Measurements from ENCODE around the gene KAT6B.

GRCh38 chr10:74896788-74897527 lies 70.6 kb downstream of the KAT6B start:
- TF ChIP-seq, protein P1, sequence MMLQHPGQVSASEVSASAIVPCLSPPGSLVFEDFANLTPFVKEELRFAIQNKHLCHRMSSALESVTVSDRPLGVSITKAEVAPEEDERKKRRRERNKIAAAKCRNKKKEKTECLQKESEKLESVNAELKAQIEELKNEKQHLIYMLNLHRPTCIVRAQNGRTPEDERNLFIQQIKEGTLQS (IDR thresholded peaks at IDR 0.05; ENCODE audit: insufficient read depth, low read depth, low read length) = no peak
- TF ChIP-seq, protein P2, sequence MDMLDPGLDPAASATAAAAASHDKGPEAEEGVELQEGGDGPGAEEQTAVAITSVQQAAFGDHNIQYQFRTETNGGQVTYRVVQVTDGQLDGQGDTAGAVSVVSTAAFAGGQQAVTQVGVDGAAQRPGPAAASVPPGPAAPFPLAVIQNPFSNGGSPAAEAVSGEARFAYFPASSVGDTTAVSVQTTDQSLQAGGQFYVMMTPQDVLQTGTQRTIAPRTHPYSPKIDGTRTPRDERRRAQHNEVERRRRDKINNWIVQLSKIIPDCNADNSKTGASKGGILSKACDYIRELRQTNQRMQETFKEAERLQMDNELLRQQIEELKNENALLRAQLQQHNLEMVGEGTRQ (IDR thresholded peaks at IDR 0.05; ENCODE audit: low read length) = no peak
- TF ChIP-seq EZH2 (IDR thresholded peaks at IDR 0.05; ENCODE audit: low read depth, low read length, severe bottlenecking) (no peak), POLR2A (IDR thresholded peaks at IDR 0.05; ENCODE audit: control extremely low read depth in 1 of 2, low read depth in 2 of 2, low read length in 2 of 2) (no peak), CHD2 (IDR thresholded peaks at IDR 0.05; ENCODE audit: low read length) (no peak), CTCF (IDR thresholded peaks at IDR 0.05; ENCODE audit: control extremely low read depth in 1 of 3, insufficient read depth in 1 of 3, low read depth in 1 of 3, low read length in 3 of 3) (no peak)

All from H1 (cell line).